GM10266 (cell line): Measurements from ENCODE around the gene SSTR1.
"Not testable (repeated sequence)": the region's sequence is repeated elsewhere in the genome, so short reads cannot be mapped to it uniquely, and the experiment has no call there.

Source experiments
- DNase-seq: peaks from one replicate; pipeline ENCODE4 v3.0.0; 2012; ENCODE audit errors: extremely low spot score
- TF ChIP-seq, protein P1 (sequence below): IDR thresholded peaks from 2 replicates; pipeline ENCODE4 v1.5.1; 2012; ENCODE audit warnings: mild to moderate bottlenecking, low read depth; ENCODE audit not compliant: control insufficient read depth, insufficient read depth; ENCODE audit errors: missing control alignments

SSTR1 gene

GRCh38 chr14:38184132-38184531 lies 23.6 kb upstream of the SSTR1 start:
- no peak for DNase-seq
- TF ChIP-seq, protein P1, sequence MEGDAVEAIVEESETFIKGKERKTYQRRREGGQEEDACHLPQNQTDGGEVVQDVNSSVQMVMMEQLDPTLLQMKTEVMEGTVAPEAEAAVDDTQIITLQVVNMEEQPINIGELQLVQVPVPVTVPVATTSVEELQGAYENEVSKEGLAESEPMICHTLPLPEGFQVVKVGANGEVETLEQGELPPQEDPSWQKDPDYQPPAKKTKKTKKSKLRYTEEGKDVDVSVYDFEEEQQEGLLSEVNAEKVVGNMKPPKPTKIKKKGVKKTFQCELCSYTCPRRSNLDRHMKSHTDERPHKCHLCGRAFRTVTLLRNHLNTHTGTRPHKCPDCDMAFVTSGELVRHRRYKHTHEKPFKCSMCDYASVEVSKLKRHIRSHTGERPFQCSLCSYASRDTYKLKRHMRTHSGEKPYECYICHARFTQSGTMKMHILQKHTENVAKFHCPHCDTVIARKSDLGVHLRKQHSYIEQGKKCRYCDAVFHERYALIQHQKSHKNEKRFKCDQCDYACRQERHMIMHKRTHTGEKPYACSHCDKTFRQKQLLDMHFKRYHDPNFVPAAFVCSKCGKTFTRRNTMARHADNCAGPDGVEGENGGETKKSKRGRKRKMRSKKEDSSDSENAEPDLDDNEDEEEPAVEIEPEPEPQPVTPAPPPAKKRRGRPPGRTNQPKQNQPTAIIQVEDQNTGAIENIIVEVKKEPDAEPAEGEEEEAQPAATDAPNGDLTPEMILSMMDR: no peak

DNA sequence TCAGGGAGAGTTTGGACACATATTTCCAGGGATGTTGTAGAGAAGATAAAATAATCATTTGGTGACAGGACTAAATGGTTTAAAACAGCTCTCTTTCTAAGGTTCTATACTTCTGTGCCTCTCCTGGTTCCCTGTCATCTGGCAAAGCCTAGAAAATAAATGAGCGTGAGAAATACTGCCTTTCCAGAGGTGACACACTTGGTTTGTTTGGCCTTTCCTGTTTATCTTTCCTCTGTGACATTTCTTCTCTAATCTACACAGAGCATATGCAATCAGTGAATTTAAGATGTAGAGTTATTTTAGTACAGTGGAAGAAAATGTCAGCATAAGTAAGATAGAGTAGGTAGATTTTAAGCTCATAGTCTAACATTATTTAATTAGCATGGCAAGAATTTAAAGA lies 22.0 kb upstream of the SSTR1 start:
- TF ChIP-seq, protein P1: no peak
- no peak for DNase-seq

- TF ChIP-seq, protein P1: no peak
- DNase-seq: no peak
Measured at GRCh38 chr14:38186216-38186615, 21.5 kb upstream of the SSTR1 start.

- no peak for DNase-seq
- TF ChIP-seq, protein P1: no peak
Measured at GRCh38 chr14:38187528-38187927, 20.2 kb upstream of the SSTR1 start.

DNA sequence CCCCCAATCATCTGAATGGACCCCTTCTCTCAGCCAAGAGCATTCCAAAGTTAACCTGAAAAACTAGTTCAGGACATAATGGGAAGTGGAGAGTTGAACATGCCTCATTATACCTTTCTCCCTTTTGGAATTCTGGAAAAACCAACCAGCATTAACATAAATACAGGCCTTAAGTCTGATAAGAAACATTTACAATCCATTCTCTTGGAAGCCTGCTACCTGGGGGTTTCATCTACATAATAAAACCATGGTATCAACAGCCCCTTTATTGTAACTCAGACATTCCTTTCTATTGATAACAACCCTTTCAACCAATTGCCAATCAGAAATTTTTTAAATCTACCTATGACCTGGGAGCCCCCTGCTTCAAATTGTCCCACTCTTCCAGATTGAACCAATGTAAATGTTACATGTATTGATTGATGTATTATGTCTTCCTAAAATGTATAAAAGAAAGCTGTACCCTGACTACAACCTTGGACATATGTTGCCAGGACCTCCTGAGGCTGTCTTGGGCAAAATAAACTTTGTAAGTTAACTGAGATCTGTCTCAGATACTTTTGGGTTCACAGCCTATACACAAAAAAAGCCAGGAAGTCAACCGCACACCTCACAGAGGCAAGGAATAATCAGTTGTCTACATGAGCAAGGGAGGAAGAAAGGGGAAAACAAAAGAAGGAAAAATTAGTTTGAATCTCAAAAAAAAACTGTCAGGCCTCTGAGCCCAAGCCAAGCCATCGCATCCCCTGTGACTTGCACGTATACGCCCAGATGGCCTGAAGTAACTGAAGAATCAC lies 17.6 kb upstream of the SSTR1 start:
- TF ChIP-seq, protein P1: no peak
- no peak for DNase-seq

DNA sequence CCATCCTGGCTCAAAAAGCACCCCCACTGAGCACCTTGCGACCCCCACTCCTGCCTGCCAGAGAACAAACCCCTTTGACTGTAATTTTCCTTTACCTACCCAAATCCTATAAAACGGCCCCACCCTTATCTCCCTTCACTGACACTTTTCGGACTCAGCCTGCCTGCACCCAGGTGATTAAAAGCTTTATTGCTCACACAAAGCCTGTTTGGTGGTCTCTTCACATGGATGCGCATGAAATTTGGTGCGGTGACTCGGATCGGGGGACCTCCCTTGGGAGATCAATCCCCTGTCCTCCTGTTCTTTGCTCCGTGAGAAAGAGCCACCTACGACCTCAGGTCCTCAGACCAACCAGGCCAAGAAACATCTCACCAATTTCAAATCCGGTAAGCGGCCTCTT lies 16.9 kb upstream of the SSTR1 start:
- not testable (repeated sequence) for DNase-seq

DNA sequence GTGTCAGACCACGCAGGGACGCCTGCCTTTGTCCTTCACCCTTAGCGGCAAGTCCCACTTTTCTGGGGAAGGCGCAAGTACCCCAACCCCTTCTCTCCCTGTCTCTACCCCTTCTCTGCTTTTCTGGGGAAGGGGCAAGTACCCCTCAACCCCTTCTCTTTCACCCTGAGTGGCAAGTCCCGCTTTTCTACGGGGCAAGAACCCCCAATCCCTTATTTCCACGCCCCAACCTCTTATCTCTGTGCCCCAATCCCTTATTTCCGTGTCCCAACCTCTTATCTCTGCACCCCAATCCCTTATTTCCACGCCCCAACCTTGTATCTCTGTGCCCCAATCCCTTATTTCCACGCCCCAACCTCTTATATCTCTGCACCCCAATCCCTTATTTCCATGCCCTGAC lies 16.2 kb upstream of the SSTR1 start:
- DNase-seq: not testable (repeated sequence)

DNA sequence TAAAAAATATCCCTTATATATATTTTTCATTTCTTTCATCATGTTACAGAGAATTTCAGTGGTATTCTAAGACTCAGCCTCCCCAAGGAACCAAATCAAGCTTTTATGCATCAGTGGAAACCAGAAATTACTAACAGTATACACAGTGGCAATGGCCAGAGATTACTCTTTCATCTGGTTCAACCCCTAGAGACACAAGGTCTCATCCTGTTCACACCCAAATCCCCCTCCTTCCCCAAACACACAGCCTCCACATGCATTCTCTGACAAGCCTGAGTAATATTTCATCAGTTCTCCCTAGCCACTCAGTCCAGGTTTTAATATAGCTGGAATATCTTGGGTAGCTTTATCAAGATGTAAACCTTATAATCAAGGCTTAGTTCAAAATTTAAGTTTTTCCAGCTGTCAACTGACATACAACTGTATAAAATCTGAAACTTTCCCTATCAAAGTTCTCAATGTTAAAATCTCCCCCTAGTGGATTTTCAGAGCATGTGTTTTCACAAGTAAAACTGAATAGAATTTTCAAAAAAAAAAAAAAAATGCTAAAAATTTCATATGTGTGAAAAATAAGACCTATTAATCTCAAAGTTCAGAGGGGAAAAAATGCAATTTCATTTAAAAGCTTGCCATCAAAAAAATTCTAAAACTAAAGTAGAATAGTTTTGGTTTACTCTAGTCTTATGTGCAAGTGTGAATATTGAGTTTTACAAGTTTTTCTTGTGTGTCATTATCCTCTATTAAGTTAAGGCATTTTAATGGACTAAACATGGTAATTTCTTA lies 10.5 kb upstream of the SSTR1 start:
- TF ChIP-seq, protein P1: peak; percentile 8
- no peak for DNase-seq
